Measurements from ENCODE around the gene MYL5. TPM values are rescaled to one million over a fixed set of nuclear protein-coding genes. Genes with fewer than 3 reads are reported as not detected.

The MYL5 gene
- total and polyA plus RNA-seq, 4 experiments from 2014 or later = 2.1 to 15.4 (median 7.7) TPM

GRCh38 chr4:708631-708933 lies 34.2 kb downstream of the MYL5 start:
- DNase-seq = no peak
- Mint-ChIP-seq H3K36me3 (peaks cover 0 to 2% of the 10 kb centered on the region in 2 donors), H3K4me1 (peaks cover 10 to 32% (median 19%) of the 10 kb centered on the region in 4 donors), H3K27ac (peak overlapping the region in 2 of 7 donors; percentile 66 to 71), H3K4me3 (peak overlapping the region in 5 of 8 donors; percentile 11 to 60 (median 46)), H3K9me3 (no peaks in the 10 kb centered on the region), H3K27me3 (no peaks in the 10 kb centered on the region)
- ChIA-PET POLR2A (ENCODE audit: partially characterized antibody) (interaction anchor here (1.5 kb wide), 1 partner anchor 34 kb away, joined by 4 read pairs; the partner anchor contains the start of genes ATP5ME and MYL5), CTCF (ENCODE audit: partially characterized antibody) (no interaction called here)
- Histone ChIP-seq H3K4me1 (ENCODE audit: insufficient read depth, low read length) (peaks cover 29% of the 10 kb centered on the region), H3K27me3 (ENCODE audit: insufficient read depth, low read length) (no peaks in the 10 kb centered on the region), H3K9me3 (ENCODE audit: control insufficient read depth in 1 of 2, low read length in 2 of 2) (no peaks in the 10 kb centered on the region), H3K36me3 (ENCODE audit: insufficient read depth, low read length) (no peaks in the 10 kb centered on the region), H3K4me3 (ENCODE audit: low read length in 2 of 2) (no peak overlapping the region), H3K27ac (ENCODE audit: low read depth, low read length) (no peak overlapping the region)
- intact Hi-C loops (cut with micrococcal nuclease) = no loop called here

GRCh38 chr4:709348-709747 lies 35.0 kb downstream of the MYL5 start:
- H3K4me1 ChIP-seq (ENCODE audit: insufficient read depth, low read length) = peaks cover 29% of the 10 kb centered on the region
- H3K27ac ChIP-seq (ENCODE audit: low read depth, low read length) = no peak overlapping the region
- Mint-ChIP-seq H3K27ac (peak overlapping the region in 3 of 7 donors; percentile 4 to 66 (median 38)), H3K4me3 (peak overlapping the region in 3 of 8 donors; percentile 13 to 36 (median 29)), H3K27me3 (no peaks in the 10 kb centered on the region), H3K4me1 (peaks cover 10 to 32% (median 20%) of the 10 kb centered on the region in 4 donors), H3K36me3 (peaks cover 0 to 2% of the 10 kb centered on the region in 2 donors), H3K9me3 (no peaks in the 10 kb centered on the region)
- CTCF ChIA-PET (ENCODE audit: partially characterized antibody) = no interaction called here
- no peaks in the 10 kb centered on the region for H3K36me3 ChIP-seq (ENCODE audit: insufficient read depth, low read length)
- H3K4me3 ChIP-seq (ENCODE audit: low read length in 2 of 2) = no peak overlapping the region
- H3K27me3 ChIP-seq (ENCODE audit: insufficient read depth, low read length) = no peaks in the 10 kb centered on the region
- POLR2A ChIA-PET (ENCODE audit: partially characterized antibody) = interaction anchor here (1.0 to 1.5 kb wide), 2 partner anchors 35 to 43 kb away, joined by 3 to 4 read pairs; partner anchors contain the start of genes ATP5ME and MYL5
- no peak for DNase-seq
- H3K9me3 ChIP-seq (ENCODE audit: control insufficient read depth in 1 of 2, low read length in 2 of 2) = no peaks in the 10 kb centered on the region
- intact Hi-C loops (cut with micrococcal nuclease) = no loop called here

GRCh38 chr4:710116-710515 lies 35.8 kb downstream of the MYL5 start:
- DNase-seq = no peak
- Mint-ChIP-seq H3K4me3 (peak overlapping the region in 2 of 8 donors; percentile 21 to 36), H3K9me3 (no peaks in the 10 kb centered on the region), H3K4me1 (peaks cover 11 to 34% (median 24%) of the 10 kb centered on the region in 4 donors), H3K27me3 (no peaks in the 10 kb centered on the region), H3K27ac (peak overlapping the region in 2 of 7 donors; percentile 8 to 66), H3K36me3 (peaks cover 0 to 5% of the 10 kb centered on the region in 2 donors)
- H3K4me1 ChIP-seq (ENCODE audit: insufficient read depth, low read length) = peaks cover 24% of the 10 kb centered on the region
- H3K4me3 ChIP-seq (ENCODE audit: low read length in 2 of 2) = no peak overlapping the region
- no peaks in the 10 kb centered on the region for H3K27me3 ChIP-seq (ENCODE audit: insufficient read depth, low read length)
- ChIA-PET CTCF (ENCODE audit: partially characterized antibody) (no interaction called here), POLR2A (ENCODE audit: partially characterized antibody) (interaction anchor here (0.8 to 1.5 kb wide), 3 partner anchors 36 to 44 kb away, joined by 3 to 4 read pairs (median 3); partner anchors contain the start of genes ATP5ME and MYL5)
- no peak overlapping the region for H3K27ac ChIP-seq (ENCODE audit: low read depth, low read length)
- intact Hi-C loops (cut with micrococcal nuclease) = no loop called here
- H3K9me3 ChIP-seq (ENCODE audit: control insufficient read depth in 1 of 2, low read length in 2 of 2) = no peaks in the 10 kb centered on the region
- no peaks in the 10 kb centered on the region for H3K36me3 ChIP-seq (ENCODE audit: insufficient read depth, low read length)

GRCh38 chr4:710916-711315 lies 36.6 kb downstream of the MYL5 start:
- H3K27ac Mint-ChIP-seq = no peak overlapping the region
- Histone ChIP-seq H3K27me3 (ENCODE audit: insufficient read depth, low read length) (no peaks in the 10 kb centered on the region), H3K4me3 (ENCODE audit: low read length in 2 of 2) (no peak overlapping the region), H3K27ac (ENCODE audit: low read depth, low read length) (no peak overlapping the region), H3K9me3 (ENCODE audit: control insufficient read depth in 1 of 2, low read length in 2 of 2) (no peaks in the 10 kb centered on the region), H3K4me1 (ENCODE audit: insufficient read depth, low read length) (peaks cover 21% of the 10 kb centered on the region), H3K36me3 (ENCODE audit: insufficient read depth, low read length) (no peaks in the 10 kb centered on the region)
- H3K27me3 Mint-ChIP-seq = no peaks in the 10 kb centered on the region
- peaks cover 0 to 5% of the 10 kb centered on the region in 2 donors for H3K36me3 Mint-ChIP-seq
- no peak overlapping the region for H3K4me3 Mint-ChIP-seq
- POLR2A ChIA-PET (ENCODE audit: partially characterized antibody) = interaction anchor here (0.8 kb wide), 1 partner anchor 37 kb away, joined by 3 read pairs; the partner anchor contains the start of genes ATP5ME and MYL5
- intact Hi-C loops (cut with micrococcal nuclease) = no loop called here
- CTCF ChIA-PET (ENCODE audit: partially characterized antibody) = interaction anchor here (1.2 kb wide), 1 partner anchor 32 kb away, joined by 3 read pairs; no protein-coding TSS in a partner anchor
- H3K4me1 Mint-ChIP-seq = peaks cover 13 to 37% (median 22%) of the 10 kb centered on the region in 4 donors
- DNase-seq = no peak
- H3K9me3 Mint-ChIP-seq = no peaks in the 10 kb centered on the region

GRCh38 chr4:712093-712492 lies 37.8 kb downstream of the MYL5 start:
- Histone ChIP-seq H3K27ac (ENCODE audit: low read depth, low read length) (no peak overlapping the region), H3K27me3 (ENCODE audit: insufficient read depth, low read length) (no peaks in the 10 kb centered on the region), H3K36me3 (ENCODE audit: insufficient read depth, low read length) (no peaks in the 10 kb centered on the region), H3K9me3 (ENCODE audit: control insufficient read depth in 1 of 2, low read length in 2 of 2) (no peaks in the 10 kb centered on the region), H3K4me3 (ENCODE audit: low read length in 2 of 2) (no peak overlapping the region), H3K4me1 (ENCODE audit: insufficient read depth, low read length) (peaks cover 12% of the 10 kb centered on the region)
- Mint-ChIP-seq H3K27me3 (no peaks in the 10 kb centered on the region), H3K4me1 (peaks cover 15 to 41% (median 22%) of the 10 kb centered on the region in 4 donors), H3K36me3 (peaks cover 0 to 5% of the 10 kb centered on the region in 2 donors), H3K27ac (peak overlapping the region in 1 of 7 donors; percentile 25), H3K4me3 (no peak overlapping the region), H3K9me3 (no peaks in the 10 kb centered on the region)
- ChIA-PET POLR2A (ENCODE audit: partially characterized antibody) (no interaction called here), CTCF (ENCODE audit: partially characterized antibody) (no interaction called here)
- no peak for DNase-seq
- intact Hi-C loops (cut with micrococcal nuclease) = no loop called here

- CTCF ChIA-PET (ENCODE audit: partially characterized antibody) = no interaction called here
- Histone ChIP-seq H3K27me3 (ENCODE audit: insufficient read depth, low read length) (no peaks in the 10 kb centered on the region), H3K4me3 (ENCODE audit: low read length in 2 of 2) (no peak overlapping the region), H3K36me3 (ENCODE audit: insufficient read depth, low read length) (no peaks in the 10 kb centered on the region), H3K27ac (ENCODE audit: low read depth, low read length) (no peak overlapping the region), H3K9me3 (ENCODE audit: control insufficient read depth in 1 of 2, low read length in 2 of 2) (no peaks in the 10 kb centered on the region), H3K4me1 (ENCODE audit: insufficient read depth, low read length) (peaks cover 9% of the 10 kb centered on the region)
- H3K27ac Mint-ChIP-seq = peak overlapping the region in 1 of 7 donors; percentile 17
- no peak for DNase-seq
- intact Hi-C loops (cut with micrococcal nuclease) = no loop called here
- H3K4me3 Mint-ChIP-seq = no peak overlapping the region
- peaks cover 17 to 48% (median 24%) of the 10 kb centered on the region in 4 donors for H3K4me1 Mint-ChIP-seq
- no peaks in the 10 kb centered on the region for H3K9me3 Mint-ChIP-seq
- H3K36me3 Mint-ChIP-seq = peaks cover 0 to 5% of the 10 kb centered on the region in 2 donors
- POLR2A ChIA-PET (ENCODE audit: partially characterized antibody) = interaction anchor here (0.7 kb wide), 1 partner anchor 8 kb away, joined by 5 read pairs; no protein-coding TSS in a partner anchor
- H3K27me3 Mint-ChIP-seq = no peaks in the 10 kb centered on the region
Observed at GRCh38 chr4:712916-713632, 38.7 kb downstream of the MYL5 start.

- Histone ChIP-seq H3K4me1 (ENCODE audit: insufficient read depth, low read length) (no peaks in the 10 kb centered on the region), H3K27ac (ENCODE audit: low read depth, low read length) (no peak overlapping the region), H3K4me3 (ENCODE audit: low read length in 2 of 2) (no peak overlapping the region), H3K9me3 (ENCODE audit: control insufficient read depth in 1 of 2, low read length in 2 of 2) (no peaks in the 10 kb centered on the region), H3K36me3 (ENCODE audit: insufficient read depth, low read length) (no peaks in the 10 kb centered on the region), H3K27me3 (ENCODE audit: insufficient read depth, low read length) (no peaks in the 10 kb centered on the region)
- Mint-ChIP-seq H3K4me1 (peaks cover 13 to 42% (median 19%) of the 10 kb centered on the region in 4 donors), H3K27ac (no peak overlapping the region), H3K9me3 (no peaks in the 10 kb centered on the region), H3K4me3 (no peak overlapping the region), H3K27me3 (no peaks in the 10 kb centered on the region), H3K36me3 (peaks cover 0 to 5% of the 10 kb centered on the region in 2 donors)
- ChIA-PET POLR2A (ENCODE audit: partially characterized antibody) (no interaction called here), CTCF (ENCODE audit: partially characterized antibody) (no interaction called here)
- intact Hi-C loops (cut with micrococcal nuclease) = no loop called here
- DNase-seq = no peak
Observed at GRCh38 chr4:714087-714486, 39.7 kb downstream of the MYL5 start.
